Gastrocnemius medialis (tissue), 4 donors: ENCODE results near the gene HDAC6.

Experiments
- POLR2A ChIP-seq, 2 donors: fragments of 450-650 bp; IDR thresholded peaks; one replicate each; pipeline ENCODE4 v1.6.1; 2017; ENCODE audit warnings: antibody characterized with exemption in 2 of 2, mild to moderate bottlenecking in 2 of 2, moderate library complexity in 2 of 2
- TF ChIP-seq, protein P1 (sequence below), 5 experiments: fragments of 450-650 bp in 3 of 5; fragments of 200-600 bp in 2 of 5; sonication (generic) in 2 of 5; IDR thresholded peaks in 4 of 5; conservative IDR thresholded peaks in 1 of 5; 1 replicate in 4 of 5; 2 replicates in 1 of 5; pipeline ENCODE4 v1.5.1; 2016 to 2019; ENCODE audit warnings: antibody characterized with exemption in 5 of 5, mild to moderate bottlenecking in 3 of 5, moderate library complexity in 3 of 5

DNA sequence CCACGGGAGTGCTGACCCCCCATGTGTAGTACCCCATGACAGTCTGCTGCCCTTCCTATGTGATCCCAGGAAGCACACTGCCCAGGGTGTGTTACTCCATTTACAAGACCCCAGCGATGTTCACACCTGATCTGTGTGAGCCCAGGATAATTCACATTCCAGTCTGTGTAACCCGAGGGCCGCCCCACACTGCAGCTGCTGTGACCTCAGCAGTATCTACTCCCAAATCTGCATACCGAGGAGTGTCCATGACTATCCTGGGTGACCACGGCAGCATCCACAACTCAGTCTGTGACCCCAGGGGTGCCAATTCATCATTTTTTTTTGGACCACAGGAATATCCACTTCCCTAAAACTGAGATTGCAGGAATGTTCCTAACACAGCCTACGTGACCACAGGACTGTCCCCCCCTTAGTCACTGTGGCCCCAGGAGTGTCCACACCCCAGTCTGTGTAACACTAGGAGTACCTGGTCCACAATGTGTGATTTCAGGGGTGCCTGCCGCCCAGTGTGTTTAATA lies 48.1 kb upstream of the HDAC6 start:
- TF ChIP-seq, protein P1, sequence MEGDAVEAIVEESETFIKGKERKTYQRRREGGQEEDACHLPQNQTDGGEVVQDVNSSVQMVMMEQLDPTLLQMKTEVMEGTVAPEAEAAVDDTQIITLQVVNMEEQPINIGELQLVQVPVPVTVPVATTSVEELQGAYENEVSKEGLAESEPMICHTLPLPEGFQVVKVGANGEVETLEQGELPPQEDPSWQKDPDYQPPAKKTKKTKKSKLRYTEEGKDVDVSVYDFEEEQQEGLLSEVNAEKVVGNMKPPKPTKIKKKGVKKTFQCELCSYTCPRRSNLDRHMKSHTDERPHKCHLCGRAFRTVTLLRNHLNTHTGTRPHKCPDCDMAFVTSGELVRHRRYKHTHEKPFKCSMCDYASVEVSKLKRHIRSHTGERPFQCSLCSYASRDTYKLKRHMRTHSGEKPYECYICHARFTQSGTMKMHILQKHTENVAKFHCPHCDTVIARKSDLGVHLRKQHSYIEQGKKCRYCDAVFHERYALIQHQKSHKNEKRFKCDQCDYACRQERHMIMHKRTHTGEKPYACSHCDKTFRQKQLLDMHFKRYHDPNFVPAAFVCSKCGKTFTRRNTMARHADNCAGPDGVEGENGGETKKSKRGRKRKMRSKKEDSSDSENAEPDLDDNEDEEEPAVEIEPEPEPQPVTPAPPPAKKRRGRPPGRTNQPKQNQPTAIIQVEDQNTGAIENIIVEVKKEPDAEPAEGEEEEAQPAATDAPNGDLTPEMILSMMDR (IDR thresholded peaks at IDR 0.05 in 4 of 5, conservative IDR thresholded peaks at IDR 0.05 in 1 of 5) = no peak
- TF ChIP-seq POLR2A (IDR thresholded peaks at IDR 0.05) = no peak
